ENCODE measurements around the gene IGF2R.

IGF2R gene

GRCh38 chr6:160076009-160076408 is 107.1 kb downstream of the IGF2R start:
- TF ChIP-seq MAX (IDR thresholded peaks at IDR 0.05; ENCODE audit: low read depth, low read length) (no peak), MYC (IDR thresholded peaks at IDR 0.05; ENCODE audit: low read depth, low read length) (no peak), POLR2A (IDR thresholded peaks at IDR 0.05; ENCODE audit: extremely low read depth, insufficient read length) (no peak), CTCF (IDR thresholded peaks at IDR 0.05; ENCODE audit: low read depth, low read length) (no peak)
- no peak for DNase-seq (ENCODE audit: low read depth)
- no peak overlapping the region for H3K4me3 ChIP-seq (ENCODE audit: low read depth, low read length)

- no peak for DNase-seq (ENCODE audit: low read depth)
- TF ChIP-seq MYC (IDR thresholded peaks at IDR 0.05; ENCODE audit: low read depth, low read length) (no peak), MAX (IDR thresholded peaks at IDR 0.05; ENCODE audit: low read depth, low read length) (no peak), POLR2A (IDR thresholded peaks at IDR 0.05; ENCODE audit: extremely low read depth, insufficient read length) (no peak), CTCF (IDR thresholded peaks at IDR 0.05; ENCODE audit: low read depth, low read length) (no peak)
- H3K4me3 ChIP-seq (ENCODE audit: low read depth, low read length) = no peak overlapping the region
These were observed 108.1 kb downstream of the IGF2R start for GRCh38 chr6:160077024-160077423.

- TF ChIP-seq MAX (IDR thresholded peaks at IDR 0.05; ENCODE audit: low read depth, low read length) (no peak), MYC (IDR thresholded peaks at IDR 0.05; ENCODE audit: low read depth, low read length) (no peak), POLR2A (IDR thresholded peaks at IDR 0.05; ENCODE audit: extremely low read depth, insufficient read length) (no peak), CTCF (IDR thresholded peaks at IDR 0.05; ENCODE audit: low read depth, low read length) (no peak)
- no peak overlapping the region for H3K4me3 ChIP-seq (ENCODE audit: low read depth, low read length)
- DNase-seq (ENCODE audit: low read depth) = no peak
These were observed 108.6 kb downstream of the IGF2R start for GRCh38 chr6:160077526-160077925.

GRCh38 chr6:160078883-160079685 is 110.2 kb downstream of the IGF2R start:
- no peak for DNase-seq (ENCODE audit: low read depth)

GRCh38 chr6:160079686-160080043 is 110.8 kb downstream of the IGF2R start:
- no peak overlapping the region for H3K4me3 ChIP-seq (ENCODE audit: low read depth, low read length)
- TF ChIP-seq POLR2A (IDR thresholded peaks at IDR 0.05; ENCODE audit: extremely low read depth, insufficient read length) (no peak), MAX (IDR thresholded peaks at IDR 0.05; ENCODE audit: low read depth, low read length) (no peak), CTCF (IDR thresholded peaks at IDR 0.05; ENCODE audit: low read depth, low read length) (no peak), MYC (IDR thresholded peaks at IDR 0.05; ENCODE audit: low read depth, low read length) (no peak)
- DNase-seq (ENCODE audit: low read depth) = no peak

More at GRCh38 chr6:160078883-160079685, 110.2 kb downstream of the IGF2R start:
- H3K4me3 ChIP-seq (ENCODE audit: low read depth, low read length) = no peak overlapping the region
- TF ChIP-seq MAX (IDR thresholded peaks at IDR 0.05; ENCODE audit: low read depth, low read length) (no peak), CTCF (IDR thresholded peaks at IDR 0.05; ENCODE audit: low read depth, low read length) (no peak), POLR2A (IDR thresholded peaks at IDR 0.05; ENCODE audit: extremely low read depth, insufficient read length) (no peak), MYC (IDR thresholded peaks at IDR 0.05; ENCODE audit: low read depth, low read length) (no peak)
